ENCODE measurements around the gene ZNF511.
"Not testable (repeated sequence)": the region's sequence is repeated elsewhere in the genome, so short reads cannot be mapped to it uniquely, and the experiment has no call there.

The ZNF511 gene

DNA sequence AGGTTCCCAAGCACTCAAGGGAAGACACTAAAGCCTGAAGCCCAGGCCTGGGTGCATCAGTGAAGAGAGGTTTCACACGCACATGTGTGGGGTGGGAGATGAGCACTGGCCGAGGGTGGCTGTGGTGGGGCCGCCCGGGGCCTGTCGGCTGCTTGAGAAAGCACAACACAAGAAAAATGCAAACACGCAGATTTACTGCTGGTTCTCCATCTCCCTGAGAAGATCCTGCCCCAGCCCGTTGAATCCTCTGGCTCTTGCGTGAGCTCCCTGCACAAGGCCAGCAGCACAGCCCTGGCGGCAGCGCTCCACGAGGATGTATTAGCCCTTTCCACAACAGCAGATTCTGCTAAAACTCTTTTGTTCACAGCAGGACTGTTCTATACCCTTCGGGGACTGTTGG is 6.2 kb downstream of the ZNF511 start:
- no peak for DNase-seq (ENCODE audit: low spot score)

DNA sequence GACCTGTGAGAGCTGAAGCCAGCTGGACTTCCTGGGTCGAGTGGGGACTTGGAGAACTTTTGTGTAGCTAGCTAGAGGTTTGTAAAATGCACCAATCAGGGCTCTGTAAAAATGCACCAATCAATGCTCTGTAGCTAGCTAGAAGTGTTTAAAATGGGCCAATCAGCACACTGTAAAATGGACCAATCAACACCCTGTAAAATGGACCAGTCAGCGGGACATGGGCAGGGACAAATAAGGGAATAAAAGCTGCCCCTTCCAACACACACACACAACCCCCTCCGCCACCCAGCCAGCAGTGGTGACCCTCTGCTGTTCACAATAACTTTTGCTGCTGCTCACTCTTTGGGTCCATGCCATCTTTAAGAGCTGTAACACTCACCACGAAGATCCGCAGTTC is 7.1 kb downstream of the ZNF511 start:
- peak; percentile 38 for DNase-seq (ENCODE audit: low spot score)

DNA sequence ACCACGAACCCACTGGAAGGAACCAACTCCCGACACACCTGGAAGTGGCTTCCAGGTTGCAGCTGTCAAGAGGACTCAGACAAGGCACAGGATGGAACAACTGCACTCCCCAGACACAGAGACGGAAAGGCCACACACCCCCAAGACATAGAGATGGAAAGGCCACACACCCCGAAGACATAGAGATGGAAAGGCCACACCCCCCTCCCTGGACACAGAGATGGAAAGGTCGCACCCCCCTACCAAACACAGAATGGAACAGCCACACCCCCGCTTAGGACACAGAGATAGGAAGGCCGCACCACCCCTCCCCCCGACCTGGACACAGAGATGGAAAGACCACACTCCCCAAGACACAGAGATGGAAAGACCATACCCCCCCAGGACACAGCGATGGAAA is 7.6 kb downstream of the ZNF511 start:
- DNase-seq (ENCODE audit: low spot score): peak; percentile 10

DNA sequence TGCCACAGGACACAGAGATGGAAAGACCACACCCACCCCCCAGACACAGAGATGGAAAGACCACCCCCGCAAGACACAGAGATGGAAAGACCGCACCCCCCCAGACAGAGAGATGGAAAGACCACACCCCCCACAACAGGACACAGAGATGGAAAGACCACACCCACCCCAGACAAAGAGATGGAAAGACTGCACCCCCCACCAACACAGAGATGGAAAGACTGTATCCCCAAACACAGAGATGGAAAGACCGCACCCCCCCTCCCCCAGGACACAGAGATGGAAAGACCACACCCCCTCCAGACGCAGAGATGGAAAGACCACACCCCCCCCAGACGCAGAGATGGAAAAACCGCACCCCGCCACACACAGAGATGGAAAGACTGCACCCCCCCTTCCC is 8.0 kb downstream of the ZNF511 start:
- no peak for DNase-seq (ENCODE audit: low spot score)

DNA sequence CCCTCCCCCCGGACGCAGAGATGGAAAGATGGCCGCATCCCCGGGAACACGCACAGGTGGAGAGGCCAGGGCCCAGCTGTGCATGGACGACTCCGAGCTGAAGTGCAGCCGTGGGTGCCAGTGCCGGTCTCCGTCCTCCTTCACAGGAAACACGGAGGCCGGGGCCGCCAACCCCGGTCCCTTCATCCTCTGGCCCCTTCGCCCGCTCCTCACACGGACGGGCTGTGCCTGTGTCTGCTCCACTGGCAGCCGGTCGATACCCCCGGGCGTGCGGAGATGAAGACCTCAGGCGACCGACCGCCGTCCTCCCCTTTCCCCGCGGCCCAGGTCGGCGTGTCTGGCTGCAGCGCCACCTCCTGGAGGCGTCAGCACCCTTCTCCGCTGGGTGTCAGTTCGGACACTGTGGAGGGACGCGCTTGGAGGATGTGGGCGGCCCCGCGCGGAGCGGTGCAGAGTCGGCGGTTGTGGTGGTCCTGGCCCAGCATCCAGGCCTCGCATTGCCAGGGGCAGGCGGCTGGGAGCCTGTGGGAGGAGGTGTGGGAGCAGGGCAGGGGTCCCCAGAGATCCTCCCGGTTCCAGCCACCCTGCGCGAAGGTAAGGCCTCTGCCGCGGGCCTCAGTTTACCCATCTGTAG is 9.9 kb downstream of the ZNF511 start:
- peak; percentile 69 for DNase-seq (ENCODE audit: low spot score)

DNA sequence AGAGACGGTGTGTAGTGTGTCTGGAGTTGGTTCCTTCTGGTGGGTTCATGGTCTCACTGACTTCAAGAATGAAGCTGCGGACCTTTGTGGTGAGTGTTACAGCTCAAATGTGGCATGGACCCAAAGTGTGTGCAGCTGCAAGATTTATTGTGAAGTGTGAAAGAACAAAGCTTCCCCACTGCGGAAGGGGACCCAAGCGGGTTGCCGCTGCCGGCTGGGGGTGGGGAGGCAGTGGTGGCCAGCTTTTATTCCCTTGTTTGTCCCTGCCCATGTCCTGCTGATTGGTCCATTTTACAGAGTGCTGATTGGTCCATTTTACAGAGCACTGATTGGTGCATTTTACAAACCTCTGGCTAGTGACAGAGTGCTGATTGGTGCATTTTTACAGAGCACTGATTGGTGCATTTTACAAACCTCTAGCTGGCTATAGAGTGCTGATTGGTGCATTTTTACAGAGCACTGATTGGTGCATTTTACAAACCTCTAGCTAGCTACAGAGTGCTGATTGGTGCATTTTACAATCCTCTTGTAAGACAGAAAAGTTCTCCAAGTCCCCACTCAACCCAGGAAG is 12.2 kb downstream of the ZNF511 start:
- not testable (repeated sequence) for DNase-seq (ENCODE audit: low spot score)

DNA sequence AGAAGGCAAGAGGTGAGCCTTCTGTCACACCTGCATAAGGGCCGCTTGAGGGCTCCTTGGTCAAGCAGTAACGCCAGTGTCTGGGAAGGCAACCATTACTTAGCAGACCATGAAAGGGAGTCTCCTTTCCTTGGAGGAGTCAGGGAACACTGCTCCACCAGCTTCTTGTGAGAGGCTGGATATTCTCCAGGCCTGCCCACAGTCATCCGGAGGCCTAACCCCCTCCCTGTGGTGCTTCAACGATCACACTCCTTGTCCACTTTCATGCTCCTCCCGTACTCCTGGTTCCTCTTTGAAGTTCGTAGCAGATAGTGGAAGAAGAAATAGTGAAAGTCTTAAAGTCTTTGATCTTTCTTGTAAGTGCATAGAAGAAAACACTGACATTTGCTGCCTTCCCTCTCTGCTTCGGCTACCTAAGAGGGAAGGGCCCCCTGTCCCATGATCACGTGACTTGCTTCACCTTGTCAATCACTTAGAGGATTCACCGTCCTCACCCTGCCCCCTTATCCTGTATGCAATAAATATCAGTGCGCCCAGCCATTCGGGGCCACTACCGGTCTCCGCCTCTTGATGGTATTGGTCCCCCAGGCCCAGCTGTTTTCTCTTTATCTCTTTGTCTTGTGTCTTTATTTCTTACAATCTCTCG is 13.5 kb downstream of the ZNF511 start:
- not testable (repeated sequence) for DNase-seq (ENCODE audit: low spot score)

DNA sequence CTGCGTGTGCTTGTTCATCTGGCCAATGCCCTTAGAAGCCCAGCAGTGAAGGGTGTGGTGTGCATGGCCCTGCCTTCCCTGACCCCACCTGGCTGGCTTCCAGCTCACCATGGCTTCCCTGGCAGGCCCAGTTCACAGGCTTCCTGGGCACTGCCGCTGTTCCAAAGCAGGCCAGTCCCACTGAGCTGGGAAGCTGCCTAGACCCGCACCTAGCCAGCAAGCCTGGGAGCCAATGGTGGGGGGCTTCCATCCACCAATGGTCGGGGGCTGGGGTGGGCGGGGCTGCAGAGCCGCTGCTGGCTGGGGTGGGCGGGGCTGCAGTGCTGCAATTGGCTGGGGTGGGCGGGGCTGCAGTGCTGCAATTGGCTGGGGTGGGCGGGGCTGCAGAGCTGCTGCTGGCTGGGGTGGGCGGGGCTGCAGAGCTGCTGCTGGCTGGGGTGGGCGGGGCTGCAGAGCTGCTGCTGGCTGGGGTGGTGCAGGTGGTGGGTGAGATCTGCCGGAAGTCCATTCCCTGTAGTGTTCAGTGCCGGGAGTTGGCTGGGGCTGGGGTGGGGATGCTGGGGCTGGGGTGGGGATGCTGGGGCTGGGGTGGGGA is 15.6 kb downstream of the ZNF511 start:
- peak; percentile 80 for DNase-seq (ENCODE audit: low spot score)

DNA sequence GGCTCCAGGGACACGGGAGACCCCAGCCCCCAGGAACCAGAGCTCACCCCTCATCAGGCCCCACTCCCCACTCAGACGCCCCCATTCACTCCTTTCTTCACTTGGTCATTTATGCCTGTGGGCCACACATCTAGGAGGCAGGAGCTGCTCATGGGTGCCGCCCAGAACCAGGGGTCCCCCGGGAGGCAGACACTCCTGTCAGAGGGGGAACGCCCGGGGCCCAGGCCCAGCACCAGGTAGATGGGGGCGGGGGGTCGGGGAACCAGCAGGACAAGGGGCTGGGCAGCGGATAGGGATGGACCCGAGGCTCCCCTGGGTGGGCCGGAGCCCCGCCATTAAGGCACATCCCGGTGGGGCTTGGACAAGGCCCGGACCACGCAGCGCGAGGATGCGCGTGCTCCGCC is 16.1 kb downstream of the ZNF511 start:
- no peak for DNase-seq (ENCODE audit: low spot score)

DNA sequence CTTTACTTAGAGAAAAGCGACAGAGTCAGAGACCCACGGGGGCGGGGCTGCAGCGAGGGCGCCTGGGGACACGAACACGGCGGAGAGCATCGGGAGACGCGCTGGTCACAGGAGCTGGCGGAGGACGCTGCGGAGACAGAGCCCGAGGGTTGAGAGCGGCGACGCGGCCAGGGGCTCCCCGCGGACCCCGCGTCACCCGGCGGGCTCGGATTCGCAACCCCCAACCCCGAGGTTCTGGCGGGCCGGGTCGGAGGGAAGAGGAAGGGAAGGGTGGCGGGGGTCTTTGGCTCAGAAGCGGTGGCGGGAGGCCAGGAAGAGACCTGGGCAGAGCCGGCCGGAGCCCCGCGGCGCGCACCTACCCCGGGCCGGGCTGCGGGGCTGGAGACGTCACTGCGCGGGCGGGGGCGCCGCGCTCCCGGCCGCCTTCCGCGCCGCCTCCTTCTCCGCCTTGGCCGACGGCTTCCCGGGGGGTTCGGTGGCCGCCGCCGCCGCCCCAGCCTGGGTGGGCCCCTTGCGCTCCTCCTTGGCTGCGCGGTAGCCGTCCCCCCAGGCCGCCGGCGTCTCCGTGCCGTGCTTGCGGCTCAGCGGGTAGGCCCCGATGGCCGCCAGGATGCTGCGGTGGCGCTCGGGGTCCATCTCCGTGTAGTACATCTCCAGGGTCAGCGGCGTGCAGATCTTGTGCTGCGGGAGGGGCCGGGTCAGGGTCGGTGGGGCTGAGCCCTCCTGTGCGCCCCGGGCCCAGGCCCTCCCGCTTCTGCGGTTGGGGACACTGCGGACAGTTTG is 16.9 kb downstream of the ZNF511 start:
- no peak for DNase-seq (ENCODE audit: low spot score)

DNA sequence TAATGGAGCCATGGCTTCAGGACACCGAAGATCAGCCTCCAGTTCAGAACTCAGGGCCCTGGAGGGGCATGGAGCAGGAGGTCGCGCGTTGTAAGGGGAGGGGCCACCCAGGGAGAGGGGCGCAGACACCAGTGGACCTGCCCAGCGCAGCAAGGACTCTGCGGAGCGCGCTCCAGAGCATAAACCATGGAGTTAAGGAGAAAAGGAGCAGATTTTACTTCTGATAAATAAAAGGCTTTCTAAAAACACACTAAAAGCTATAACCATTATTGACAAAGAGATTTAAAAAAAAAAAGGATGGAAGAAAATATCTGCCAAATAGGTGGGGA is 17.5 kb downstream of the ZNF511 start:
- DNase-seq (ENCODE audit: low spot score): no peak

DNA sequence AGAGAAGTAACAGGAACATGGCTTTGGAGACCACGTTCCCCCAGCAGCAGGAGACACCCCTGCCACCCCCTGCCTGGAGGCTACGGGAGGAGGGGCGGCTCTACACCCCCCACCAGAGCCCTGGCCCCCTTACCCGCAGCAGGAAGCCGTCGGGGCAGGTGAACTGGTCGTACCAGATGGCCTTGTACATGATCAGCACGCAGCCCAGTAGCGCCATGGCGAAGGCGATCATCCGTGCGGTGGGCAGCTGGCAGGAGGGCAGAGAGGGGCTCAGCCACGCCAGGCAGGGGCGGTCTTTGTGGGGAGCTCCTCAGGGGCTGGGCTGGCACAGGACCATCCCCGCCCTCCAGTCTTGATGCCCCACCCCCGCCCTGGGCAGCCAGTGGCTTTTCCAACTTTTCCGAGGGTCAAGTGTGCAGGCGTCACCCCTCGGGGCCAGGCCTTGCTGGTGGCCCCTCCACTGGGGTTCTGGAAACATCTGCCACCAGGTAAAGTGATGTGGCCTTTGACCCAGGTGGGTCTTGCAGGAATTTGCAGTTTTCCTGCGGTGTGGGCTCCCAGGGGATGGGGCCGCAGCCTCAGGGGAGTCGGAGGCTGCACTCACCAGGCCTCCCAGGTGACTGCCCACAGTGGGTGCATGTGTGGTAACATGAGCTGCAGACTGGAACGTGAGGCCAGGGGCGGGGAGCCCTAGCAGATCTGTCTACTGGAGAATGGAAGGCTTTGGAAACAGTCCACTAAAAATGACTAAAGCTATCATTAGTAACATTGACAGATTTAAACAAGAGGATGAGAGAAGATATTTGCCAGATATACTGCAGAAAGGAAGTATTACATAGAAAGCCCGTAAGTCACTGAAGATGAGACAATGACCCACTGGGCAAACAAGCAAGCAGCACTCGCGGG is 18.3 kb downstream of the ZNF511 start:
- DNase-seq (ENCODE audit: low spot score): no peak

DNA sequence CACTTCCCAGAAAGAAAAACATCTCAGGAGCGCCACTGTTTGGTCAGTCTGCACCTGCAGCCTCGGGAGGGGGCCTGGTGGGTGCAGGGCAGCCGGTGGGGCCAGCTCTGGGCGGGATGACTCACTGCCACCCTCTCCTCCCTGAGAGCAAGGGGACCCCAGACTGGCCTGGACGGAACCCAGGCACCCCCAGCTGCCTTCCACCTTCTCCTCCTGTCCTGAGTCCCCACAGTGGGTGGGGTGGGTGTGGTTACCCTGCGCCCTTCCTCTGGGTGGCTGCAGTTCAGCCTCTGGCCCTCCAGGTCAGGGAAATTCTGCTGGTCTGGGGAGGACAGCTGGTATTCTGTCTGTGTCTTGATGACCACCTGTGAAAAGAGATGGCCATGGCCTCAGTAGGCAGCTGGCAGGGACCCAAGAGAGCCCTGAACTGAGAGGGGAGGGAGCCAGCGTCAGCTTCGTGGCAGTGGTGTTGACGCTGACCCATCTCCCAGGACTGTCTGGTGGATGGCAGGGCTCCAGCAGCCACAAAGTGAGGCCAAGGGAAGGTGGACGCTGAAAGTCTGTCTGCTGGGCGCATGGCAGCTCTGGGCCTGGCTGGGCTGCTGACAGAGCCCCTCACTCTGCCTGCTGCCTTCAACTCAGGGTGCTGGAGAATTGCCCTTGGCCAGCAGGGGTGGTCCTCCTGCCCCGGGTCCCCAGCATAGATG is 19.1 kb downstream of the ZNF511 start:
- no peak for DNase-seq (ENCODE audit: low spot score)

DNA sequence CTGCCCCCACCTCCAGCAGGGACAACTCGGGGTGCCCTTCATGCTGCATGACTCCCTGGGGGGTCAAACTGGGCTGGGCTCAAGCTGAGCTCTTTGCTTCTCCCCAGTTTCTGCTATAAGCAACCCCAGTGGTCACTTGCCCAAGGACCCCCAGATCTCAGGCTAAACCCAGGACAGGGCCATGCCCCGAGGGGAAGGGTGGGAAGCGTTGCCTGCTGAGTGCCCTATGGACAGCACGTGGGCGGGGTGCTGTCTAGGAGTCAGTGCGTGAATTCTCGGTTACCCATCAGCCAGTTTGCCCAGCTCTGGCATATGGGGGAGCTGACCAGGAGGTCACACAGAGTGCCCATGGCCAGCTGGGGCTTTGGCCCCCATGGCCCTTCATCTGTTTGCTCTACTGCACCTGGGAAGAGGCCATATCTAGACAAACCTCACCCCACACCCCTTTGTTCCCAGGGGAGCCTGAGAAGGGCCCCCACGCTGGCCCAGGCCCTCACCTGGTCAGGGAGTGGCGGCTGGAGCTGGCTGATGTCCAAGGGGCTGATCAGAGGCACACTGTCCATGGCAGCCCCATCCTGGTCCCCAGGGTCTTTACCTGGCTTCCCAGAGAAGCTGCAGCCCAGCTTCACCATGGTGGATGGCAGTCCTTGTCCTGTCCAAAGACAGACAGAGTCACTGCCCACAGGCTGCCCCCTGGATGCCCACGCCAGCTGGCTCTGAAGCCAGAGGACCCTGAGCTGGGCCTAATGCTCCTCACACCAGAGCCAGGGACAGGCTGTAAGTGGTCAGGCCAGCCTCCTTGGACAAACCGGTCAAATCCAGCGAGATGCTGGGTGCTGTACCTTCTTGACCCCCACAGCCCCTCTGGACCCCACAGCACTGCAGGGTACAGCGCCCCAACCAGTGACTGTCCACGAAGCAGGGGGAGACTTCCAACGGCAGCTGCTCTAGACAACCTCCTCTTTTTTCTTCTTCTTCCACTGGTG is 19.9 kb downstream of the ZNF511 start:
- DNase-seq (ENCODE audit: low spot score): no peak

DNA sequence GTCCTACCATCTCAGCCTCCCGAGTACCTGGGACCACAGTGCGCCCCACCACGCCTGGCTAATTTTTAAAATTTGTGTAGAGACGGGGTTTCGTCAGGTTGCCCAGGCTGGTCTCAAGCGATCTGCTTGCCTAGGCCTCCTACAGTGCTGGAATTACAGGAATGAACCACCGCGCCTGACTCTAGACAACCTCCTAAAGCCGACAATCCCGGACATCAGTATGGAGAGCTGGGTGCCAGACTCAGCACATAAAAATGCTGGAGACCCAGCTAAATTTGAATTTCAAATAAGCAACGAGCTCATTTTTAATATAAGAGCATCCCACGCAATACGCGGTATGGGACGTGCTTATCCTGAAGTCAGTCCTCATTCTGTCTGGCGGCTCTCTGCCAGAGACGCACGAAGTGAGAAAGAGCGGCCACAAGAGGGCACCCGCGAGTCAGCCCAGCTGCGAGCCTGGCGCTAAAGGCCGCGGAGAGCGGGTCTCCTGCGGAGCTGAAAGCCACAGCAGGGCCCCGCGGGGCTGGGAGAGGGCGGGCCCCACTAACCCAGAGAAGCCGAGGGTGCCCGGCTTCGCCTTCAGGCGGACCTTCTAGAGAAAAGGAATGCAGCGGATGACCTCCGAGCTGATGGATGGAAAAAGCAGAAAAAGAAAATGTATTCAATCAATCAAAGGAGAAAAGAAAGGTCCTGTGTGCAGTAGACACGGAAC is 20.9 kb downstream of the ZNF511 start:
- peak; percentile 72 for DNase-seq (ENCODE audit: low spot score)

DNA sequence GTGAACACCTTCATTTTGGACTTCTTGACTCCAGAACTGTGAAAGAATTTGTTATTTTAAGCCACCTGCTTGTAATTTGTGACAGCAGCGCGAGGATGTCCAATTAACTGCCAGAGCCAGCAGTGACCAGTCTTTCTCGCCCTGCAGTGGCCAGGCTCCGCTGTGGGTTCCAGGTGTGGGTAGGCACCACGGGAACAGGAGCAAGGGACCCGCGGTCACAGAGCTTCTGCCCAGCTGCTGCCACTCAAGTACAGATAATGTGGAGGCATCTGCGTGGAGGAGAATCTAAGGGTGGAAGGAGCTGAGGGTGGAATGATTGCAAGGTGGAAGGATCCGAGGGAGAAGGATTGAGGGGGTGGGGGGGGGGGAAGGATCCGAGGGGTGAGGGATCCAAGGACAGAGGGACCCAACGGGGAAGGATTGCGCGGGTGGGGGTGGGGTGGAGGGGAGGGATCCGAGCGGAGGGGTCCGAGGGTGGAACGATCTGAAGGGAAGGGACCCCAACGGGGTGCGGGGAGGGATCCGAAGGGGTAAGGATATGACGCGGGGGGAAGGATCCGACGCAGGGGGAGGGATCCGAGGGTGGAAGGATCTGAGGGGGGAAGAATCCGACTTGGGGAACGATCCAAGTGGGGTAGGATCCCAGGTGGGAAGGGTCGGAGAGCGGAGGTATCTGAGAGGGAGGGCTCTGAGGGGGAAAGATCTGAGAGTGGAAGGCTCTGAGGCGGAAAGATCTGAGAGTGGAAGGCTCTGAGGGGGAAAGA is 24.4 kb downstream of the ZNF511 start:
- DNase-seq (ENCODE audit: low spot score): no peak

DNA sequence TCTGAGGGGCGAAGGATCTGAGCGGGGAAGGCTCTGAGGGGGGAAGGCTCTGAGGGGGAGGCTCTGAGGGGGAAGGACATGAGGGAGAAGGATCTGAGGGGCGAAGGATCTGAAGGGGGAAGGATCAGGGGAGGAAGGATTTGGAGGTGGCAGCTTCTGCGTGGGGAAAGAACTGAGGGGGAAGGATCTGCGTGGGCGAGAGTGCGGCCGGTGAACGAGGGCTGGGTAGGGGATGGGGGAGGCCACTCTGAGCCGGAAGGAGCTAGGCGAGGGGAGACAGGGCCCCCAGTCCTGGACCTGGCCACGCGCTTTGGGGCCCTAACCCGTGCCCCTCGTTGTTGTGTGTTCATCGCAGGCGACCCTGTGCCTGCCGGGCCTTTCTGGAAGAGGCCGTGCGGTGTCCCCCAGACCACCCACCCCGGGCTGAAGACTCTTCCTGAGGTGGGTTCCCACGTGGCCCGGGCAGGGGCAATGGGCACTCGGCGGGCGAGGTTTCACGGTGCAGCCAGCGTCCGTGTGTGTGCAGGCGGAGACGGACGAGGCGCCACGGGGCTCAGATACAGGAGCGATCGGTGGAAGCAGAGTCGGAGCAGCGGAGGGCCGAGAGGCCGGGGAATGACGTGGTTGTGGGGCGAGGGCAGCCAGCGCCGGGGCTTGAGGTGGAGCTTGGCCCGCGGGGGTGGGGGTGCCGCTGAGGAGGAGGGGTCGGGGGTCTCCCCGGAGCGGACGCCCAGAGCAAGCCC is 26.0 kb downstream of the ZNF511 start:
- DNase-seq (ENCODE audit: low spot score): no peak

All from SW480 (cell line).